ENCODE measurements around the gene CDKN1B.

The CDKN1B gene

GRCh38 chr12:12759234-12759915 lies 42.2 kb downstream of the CDKN1B start:
- DNase-seq (ENCODE audit: low spot score): no peak

- no peak for DNase-seq (ENCODE audit: low spot score)
Measured at GRCh38 chr12:12764824-12765223, 47.7 kb downstream of the CDKN1B start.

- no peak for DNase-seq (ENCODE audit: low spot score)
Measured at GRCh38 chr12:12770262-12770661, 53.1 kb downstream of the CDKN1B start.

Data from activated CD4-positive, alpha-beta T cell treated with anti-CD3 and anti-CD28 coated beads, Interleukin-2, Interleukin-4, amounts not matched to agents 100 ng/mL and 50 ng/mL, durations not matched to agents 16 hours and 8 hours (primary cell).